GM21515 (cell line): ENCODE results near the gene GCK.
"Not testable (repeated sequence)": the region's sequence is repeated elsewhere in the genome, so short reads cannot be mapped to it uniquely, and the experiment has no call there.

Experiments used
- ATAC-seq: cut with Tn5 transposase; IDR thresholded peaks from one replicate; pipeline ENCODE4 v1.9.1; 2021; ENCODE audit not compliant: unreplicated experiment

The GCK gene

DNA sequence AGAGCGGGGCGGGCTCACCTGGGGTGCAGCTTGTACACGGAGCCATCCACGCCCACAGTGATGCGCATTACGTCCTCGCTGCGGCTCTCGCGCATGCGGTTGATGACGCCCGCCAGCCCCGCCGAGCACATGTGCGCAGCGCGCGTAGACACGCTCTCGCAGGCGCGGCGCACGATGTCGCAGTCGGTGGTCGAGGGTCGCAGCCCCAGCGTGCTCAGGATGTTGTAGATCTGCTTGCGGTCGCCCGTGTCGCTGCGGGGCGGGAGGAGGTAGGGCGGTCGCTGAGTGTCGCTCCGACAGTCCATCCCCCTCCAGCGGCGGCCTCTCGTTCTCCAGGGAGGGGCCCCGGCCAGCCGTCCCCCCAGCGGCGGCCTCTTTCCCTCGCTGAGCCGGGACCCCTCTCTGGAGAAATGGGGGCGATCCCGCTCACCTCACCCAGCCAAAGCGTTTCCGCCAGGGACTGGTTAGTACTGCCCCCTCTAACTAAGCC lies 43.7 kb downstream of the GCK start:
- no peak for ATAC-seq

DNA sequence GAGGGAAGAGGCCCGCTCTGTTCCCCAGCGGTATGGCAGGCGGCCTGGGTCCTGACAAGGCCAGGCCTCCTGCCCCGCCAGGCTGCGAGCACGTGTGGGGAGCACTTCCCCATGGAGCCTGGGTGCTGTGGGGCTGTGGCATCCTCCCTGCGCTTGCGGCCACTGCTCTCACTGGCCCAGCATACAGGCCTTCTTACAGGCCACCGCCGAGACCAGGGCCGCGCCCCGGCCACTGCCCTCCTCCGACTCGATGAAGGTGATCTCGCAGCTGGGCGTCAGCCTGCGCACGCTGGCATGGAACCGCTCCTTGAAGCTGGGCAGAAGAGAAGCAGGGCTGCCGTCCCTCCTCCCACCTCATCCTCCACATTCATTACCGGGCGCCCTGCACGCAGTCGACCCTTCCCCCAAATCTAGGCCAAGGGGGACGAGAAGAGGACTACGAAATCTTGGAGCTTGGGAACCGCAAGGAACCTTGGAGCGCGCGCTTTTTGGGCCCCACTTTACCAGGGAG lies 44.2 kb downstream of the GCK start:
- no peak for ATAC-seq

DNA sequence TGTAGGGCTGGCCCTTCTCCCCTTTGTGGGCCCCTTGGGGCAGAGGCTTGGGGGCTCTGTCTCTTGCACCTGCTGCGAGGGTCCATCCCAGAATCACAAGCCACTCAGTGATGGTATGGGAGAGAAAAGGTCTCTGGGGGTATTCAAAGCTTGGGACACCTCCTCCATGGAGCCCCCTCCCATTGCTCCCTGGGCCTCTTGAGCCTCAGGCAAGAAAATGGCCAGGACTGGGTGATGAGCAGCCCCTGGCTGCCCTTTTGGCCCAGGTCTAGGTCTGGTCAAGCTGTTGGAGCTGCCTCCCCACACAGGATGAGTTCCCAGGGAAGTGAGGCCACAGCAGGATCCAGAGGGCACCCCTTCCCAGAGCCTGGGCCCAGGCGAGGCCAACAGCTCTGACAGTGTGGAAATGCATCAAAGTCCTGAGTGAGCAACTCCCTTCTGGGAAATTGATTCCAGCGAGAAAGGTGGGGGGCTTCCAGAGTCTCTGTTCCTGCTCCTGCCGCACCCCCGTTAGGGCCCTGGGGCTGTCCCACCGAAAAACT lies 44.7 kb downstream of the GCK start:
- ATAC-seq: no peak

DNA sequence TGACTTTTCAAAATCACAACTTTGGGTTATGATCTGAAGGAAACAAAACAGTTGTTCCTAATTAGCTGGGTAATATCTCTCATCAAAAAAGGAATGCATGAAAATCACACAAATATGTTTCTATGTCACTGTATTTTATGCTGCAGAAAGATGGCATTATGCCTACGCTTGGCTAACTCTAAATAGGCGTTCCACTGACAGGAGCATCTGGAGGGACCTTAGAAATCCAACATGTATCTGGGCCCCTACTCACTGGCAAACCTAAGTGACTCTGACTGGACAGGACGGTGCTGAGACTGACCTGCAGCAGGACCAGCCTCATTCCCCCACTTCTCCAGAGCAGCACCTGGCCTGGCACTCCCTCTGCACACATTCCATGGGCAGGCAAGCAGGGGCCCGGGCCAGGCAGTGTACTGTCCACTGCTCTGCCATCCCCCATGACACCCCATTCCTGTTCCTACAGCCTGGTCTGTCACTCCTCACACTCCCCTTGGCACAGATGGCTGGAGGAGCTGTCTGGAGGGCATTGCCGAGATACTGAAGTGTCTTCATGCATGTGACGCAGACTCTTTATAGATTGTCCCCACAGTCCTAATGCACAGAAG lies 45.5 kb downstream of the GCK start:
- no peak for ATAC-seq

DNA sequence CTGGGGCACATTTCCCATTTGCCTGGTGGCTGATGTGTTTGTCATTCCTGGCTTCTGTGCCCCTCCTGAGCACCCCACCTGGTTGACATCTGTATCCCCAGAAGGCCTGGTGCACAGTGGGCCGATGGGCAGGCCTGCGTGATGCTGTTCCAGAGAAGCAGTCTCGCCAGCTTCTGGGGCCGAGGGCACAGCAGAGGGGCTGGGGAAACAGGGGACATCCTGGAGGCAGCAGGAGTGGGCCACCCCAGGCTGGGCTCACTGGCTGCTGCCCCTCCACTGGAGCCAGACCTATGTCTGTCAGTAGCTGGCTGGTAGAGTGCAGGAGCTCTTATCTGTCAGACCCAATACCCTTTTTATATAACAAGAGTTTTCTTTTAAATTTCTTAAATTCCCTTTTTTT lies 47.2 kb downstream of the GCK start:
- no peak for ATAC-seq

DNA sequence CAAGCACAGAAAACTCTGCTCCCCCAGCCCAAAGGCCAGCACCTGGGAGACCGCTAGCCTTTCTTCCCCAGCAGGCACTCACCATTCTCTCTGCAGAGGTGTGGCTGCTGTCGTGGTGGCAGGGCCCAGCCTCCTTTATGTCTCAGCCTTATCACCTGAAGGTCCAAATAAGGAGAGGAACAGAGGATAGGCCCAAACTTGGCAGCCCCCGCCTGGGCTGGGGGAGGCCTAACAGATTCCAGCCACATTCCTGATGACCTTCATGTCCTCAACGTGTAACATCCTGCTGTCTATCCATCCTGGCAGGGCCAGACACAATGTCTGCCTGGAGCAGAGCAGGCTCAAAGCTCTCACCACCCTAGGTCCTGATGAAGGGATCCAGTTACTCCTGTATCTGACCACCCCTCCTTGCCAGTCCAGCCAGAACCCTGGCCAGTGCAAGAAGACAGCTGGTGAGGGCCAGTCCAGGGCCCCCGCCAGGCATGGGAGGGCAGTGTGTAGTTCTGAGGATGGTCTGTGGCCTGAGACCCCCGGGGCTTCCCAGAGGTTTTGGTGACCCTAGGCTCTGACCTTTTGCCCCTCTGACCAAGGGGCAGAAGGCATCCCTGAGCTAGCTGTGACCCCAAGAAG lies 47.9 kb downstream of the GCK start, which contains the start of gene MYL7:
TSS of gene MYL7 (minus strand) at position 112 of the 630 bp plus-strand sequence. CDS start at position 85, 27 bp downstream.
- no peak for ATAC-seq

DNA sequence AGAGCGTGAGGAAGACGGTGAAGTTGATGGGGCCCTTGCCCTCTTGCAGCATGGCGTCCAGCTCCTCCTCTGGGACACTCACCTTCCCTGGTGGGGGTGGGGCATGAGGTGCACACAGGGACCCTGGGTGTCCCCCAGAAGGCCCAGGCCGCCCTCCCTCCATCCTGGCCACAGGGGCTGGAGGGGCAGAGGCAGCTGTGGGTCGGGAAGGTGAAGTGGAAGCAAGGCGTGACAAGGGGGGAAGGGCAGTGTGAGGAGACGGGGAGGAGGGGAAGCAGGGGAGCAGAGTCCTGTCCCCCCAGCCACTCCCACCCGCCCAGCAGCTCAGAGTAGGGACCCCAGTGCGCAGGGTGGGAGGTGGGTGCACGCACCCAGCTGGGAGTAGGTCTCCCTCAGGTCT lies 48.9 kb downstream of the GCK start:
- no peak for ATAC-seq

DNA sequence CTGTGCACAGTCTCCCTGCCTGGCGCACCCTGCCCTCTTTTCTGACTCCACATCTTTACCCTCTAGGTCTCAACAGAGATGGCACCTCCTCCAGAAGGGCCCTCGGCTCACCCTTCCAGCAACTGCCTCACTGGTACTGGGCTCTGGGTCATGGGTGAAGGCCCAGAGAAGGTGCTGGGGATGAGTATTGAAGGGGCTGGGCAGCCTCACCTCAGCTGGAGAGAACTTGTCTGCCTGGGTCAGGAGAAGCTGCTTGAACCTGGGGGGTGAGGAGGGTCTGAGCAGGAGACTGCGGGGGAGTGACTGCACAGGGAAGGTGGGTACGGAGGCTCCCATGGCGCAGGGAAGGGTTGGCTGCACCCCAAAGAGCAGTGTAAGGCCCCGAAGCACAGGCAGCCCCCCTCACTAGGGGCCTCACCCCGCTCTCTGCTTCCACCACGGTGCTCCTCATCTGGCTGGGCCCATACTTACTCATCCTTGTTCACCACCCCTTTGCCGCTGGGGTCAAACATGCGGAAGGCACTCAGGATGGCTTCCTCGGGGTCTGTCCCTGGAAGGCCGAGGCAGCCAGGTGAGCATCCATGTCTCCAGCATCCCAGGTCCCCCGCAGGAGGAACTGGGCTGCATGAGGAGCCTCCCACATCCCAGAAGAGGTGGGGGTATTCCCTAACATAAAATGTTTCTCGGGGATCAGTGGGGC lies 49.8 kb downstream of the GCK start:
- no peak for ATAC-seq

DNA sequence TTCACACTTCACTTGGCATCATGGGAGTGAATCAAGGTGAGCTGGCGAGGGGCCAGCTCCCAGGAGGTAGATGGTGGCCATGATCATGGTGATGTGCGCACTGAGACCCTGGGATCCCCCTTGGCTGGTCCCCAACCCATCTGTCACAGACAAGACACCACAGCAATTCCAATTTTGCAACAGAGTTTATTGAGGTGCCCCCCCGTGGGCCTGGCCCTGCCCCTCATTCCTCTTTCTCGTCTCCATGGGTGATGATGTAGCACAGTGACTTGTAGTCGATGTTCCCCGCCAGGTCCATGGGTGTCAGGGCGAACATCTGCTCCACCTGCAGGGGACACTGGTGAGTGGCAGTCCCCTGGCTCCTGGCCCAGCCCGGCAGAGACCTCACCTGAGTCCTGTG lies 50.5 kb downstream of the GCK start:
- ATAC-seq: no peak

DNA sequence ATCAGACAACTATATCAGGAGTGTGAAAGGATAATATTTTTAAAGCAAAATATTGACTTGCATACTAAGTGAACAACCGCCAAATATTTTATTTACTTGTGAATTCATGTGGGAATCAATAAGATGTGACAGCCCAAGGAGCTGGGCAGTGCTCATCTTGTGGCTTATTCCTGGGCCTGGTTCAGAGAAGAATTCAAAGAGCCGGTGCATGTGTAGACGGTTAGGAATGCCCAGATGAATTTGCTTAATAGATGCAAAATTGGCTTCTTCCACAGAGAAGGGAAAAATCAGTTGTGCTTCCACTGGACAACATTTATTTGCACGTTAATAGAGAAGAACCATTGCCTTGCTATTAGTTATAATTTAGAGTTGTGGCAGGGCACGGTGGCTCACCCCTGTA lies 52.5 kb downstream of the GCK start:
- ATAC-seq: no peak

DNA sequence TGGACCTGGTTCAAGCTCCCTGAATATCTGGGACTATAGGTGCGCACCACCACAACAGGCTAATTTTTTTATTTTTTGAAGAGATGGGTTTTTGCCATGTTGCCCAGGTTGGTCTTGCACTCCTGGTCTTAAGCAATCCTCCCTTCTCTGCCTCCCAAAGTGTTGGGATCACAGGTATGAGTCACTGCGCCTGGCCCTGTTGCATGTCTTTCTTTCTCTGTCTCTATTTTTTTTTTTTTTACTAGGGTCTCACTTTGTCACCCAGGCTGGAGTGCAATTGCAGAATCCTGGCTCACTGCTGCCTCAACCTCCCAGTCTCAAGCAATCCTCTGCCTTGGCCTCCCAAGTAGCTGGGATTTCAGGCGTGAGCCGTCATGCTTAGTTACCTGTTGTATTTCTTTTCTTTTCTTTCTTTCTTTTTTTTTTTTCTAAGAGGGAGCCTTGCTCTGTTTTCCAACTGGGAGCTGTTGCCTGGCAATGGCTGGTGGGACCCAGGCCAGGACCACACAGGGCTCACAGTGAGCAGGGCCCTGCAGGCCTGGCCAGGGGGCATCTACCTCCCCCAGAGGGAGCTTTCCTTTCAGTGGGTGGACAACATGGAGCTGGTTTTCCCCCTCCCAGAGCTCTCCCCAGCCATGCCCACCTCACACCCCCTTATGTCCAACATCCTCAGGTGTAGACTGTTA lies 54.2 kb downstream of the GCK start:
- ATAC-seq: no peak

DNA sequence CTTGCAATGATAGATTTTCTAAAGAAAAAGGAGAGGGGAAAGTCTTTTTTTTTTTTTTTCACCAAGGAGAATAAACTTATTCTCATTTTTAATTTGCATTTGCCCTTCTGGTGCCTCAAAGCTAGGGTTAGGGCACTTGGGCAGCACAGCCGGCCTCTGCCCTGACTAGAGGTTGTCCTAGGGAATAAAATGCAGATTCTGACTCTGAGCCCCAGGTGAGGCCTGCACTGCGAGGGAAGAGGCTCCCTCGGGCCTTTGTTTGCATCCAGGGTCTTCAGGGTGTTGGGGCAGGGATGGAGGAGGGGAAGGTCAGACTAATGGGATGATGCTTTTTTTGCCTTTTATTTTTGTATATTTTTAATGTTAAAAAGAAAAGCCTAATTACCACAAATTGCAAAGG lies 55.9 kb downstream of the GCK start:
- no peak for ATAC-seq

DNA sequence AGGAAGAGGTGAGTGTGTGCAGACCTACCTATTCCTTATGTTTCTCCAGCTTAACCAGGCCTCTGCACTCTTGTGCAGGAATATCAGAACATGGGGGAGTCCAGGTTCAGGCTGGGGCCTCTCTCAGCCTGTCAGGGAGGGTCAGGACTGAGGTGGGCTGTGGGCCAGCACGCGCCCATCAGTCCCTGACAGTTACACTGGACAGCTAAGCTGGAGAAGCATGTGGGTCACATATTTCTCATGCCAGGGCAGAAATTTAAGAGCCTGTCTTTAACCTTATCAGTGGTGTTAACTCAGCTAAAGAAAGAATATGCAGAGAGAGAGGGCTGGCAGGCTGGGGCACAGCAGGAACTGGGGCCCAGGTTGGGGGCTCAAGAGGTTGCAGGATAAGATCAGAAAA lies 57.2 kb downstream of the GCK start:
- ATAC-seq: no peak

DNA sequence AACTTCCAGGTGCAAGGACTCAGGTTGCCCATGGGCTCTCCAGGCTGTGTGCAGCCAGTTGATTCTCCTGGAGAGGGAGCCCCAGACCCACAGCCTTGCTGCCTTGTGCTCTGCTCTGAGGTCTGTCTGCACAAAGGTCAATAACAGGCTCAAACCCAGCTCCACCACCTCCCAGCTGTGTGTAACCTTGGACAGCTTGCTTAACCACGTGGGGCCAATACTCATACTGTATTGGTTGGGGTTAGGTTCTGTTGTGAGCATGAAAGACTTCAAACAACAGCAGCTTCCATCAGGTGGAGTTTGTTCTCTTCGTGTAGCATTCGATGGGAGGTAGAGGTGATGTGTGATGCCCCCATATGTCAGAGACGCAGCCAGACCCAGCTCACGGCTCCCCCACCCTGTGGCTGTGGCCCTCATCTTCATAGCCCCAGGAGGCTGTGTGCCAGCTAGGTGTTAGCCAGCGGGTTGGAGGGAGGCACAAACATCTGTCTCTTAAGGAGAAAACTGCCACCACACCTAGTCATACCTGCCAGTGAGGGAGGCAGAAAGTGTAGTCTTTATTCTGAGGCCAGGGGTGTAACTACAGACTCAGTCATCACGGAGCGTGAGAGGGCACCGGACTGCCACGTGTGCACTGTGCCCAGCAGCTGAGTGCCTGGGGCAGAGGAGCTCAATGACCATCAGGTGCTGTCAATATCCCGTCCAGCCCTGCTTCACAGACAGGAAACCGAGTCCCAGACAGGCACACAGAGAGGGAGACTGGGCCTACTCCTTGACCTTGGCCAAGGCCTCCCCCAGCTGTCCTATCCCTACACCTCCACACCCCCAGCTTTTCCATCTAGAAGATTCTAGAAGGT lies 57.8 kb downstream of the GCK start:
- ATAC-seq: no peak

DNA sequence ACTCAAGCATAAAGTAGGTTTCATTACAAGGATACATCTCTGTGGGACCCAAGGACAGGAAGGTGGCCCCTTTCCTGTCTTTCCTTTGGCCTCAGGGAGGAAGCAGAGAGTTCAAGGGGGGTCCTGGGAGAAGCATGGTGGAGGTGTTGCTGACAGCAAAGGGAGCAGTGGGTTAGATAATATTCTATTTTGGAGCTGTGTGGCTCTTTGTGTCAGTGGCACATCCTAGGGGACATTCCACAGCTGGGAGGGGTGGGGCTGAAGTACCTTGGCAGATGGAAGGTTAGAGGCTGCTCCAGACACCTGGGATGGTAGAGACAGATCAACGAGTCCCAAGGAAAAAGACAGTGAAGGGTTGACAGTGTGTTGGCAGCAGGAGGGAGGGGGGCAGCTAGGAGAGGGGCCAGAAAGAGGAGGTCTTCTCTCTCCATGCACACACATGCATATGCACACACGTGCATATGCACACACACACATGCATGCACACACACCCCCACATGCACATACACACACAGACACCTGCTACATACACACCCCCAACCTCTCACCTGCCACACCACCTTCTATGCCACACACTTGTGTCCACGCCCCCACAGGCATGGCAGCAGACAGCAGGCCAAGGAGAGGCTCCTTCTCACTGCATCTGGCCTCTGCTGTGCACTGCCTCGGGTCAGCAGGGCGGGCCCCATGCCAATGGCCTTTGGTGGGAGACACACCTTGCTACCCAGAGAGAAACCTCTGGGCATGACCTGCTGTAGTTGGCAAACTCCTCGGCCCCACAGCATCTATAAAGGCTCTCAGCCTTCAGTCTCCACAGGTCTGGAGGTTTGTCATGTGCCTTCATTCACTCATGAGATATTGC lies 60.3 kb downstream of the GCK start:
- no peak for ATAC-seq

DNA sequence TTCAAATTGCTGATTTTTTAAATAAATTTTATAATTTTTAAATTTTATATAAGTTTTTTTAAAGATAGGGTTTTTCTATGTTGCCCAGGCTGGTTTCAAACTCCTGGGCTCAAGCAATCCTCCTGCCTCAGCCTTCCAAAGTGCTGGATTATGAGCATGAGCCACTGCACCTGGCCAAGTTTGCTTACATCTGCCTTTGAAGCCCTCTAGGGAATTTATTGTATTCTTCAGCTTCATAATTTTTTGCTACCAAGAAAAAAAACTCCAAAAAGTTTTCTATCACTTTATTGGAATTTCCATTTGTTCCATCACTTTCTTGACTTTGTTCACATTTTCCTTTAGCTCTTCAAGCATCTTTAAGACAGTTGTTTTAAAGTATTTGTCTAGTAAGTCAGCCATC lies 62.1 kb downstream of the GCK start:
- no peak for ATAC-seq

DNA sequence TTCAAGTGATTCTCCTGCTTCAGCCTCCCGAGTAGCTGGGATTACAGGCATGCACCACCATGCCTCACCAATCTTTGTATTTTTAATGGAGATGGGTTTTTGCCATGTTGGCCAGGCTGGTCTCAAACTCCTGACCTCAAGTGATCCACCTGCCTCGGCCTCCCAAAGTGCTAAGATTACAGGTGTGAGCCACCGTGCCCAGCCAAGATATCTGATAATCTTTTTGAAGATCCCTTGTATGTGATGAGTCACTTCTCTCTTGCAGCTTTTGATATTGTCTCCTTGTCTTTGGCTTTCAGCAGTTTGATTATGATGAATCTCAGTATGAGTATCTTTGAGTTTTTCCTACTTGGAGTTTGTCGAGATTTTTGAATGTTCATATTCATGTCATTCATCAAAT lies 62.7 kb downstream of the GCK start:
- not testable (repeated sequence) for ATAC-seq

DNA sequence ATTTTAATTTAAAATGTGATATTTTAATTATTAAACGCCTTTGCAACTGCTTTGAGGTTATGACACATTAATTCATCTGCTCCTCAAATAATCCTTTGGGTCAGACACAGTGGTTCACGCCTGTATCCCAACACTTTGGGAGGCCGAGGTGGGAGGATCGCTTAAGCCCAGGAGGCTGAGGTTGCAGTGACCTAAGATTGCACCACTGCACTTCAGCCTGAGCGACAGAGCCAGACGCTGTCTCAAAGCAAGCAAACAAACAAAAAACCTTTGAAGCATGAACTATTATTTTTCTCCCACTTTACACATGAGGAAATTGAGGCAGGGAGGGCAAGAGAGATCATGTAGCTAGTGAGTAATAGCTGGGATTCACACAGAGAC lies 64.4 kb downstream of the GCK start:
- no peak for ATAC-seq

DNA sequence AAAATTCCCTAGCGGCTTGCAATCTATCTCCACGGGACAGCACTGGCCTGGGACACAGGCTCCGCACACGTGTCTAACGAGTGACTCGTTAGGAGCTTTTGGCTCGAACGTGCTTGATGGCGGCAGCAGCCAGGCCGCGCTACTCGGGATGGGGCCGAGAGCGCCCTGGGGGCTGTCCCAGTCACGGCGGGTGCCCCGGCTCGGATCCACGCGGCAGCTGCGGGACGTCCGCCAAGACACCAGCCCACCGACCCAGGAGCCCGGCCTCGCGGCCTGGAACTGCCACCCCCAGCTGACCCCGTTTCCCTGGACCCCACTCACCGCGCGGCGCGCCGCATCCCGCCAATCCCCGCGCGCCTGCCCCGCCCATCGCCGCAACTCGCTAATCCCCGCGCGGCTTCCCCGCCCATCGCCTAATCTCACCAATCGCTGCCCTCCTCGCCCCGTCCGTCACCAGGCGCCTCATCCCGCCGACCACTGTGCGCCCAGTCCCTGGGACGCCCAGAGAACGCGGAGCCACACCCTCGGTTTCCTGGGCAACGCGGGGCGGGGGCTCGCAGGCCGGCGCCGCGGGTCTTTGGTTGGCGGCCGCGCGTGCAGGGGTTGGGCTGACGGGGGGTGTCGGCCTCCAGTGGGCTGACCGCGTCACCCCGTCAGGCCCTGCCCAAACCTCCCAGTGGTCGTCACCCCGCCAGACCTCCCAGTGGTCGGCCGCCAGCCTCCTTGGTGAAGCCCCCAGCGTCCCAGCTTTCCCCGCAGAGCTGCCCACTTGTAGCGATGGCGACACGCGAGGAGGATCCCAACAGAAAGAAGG lies 65.8 kb downstream of the GCK start, which contains the start of gene POLD2:
TSS of gene POLD2 (minus strand) at position 359 of the 814 bp plus-strand sequence. CDS start 1,495 bp downstream, outside the sequence.
- ATAC-seq: peak; percentile 96
